Myocyte (in vitro differentiated cells): ENCODE measurements around the gene SAMHD1. TPM values are rescaled to one million over a fixed set of nuclear protein-coding genes. Genes with fewer than 3 reads are reported as not detected.
"Not testable (repeated sequence)": the region's sequence is repeated elsewhere in the genome, so short reads cannot be mapped to it uniquely, and the experiment has no call there.

Source experiments
- DNase-seq: peaks from one replicate; pipeline ENCODE4 v3.0.0-alpha.2; 2012; ENCODE audit warnings: low read depth
- total RNA-seq: library from RNA; depleted of rRNA; stranded (reverse); fragments of >200 nt; gene quantifications from 2 replicates; pipeline ENCODE4 v1.2.3, GENCODE V29; 2014

The SAMHD1 gene
- total RNA-seq, 1 donor from 2014 or later: 20.8 TPM

DNA sequence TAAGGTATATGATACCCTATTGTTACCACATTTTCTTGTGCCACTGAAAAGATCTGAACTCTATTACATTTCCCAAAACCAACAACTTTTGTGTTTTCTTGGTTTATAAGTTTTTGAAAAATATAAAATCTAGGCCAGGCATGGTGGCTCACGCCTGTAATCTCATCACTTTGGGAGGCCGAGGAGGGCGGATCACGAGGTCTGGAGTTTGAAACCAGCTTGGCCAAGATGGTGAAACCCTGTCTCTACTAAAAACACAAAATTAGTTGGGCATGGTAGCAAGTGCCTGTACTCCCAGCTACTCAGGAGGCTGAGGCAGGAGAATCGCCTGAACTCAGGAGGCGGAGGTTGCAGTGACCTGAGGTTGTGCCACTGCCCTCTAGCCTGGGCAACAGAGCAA lies 34.3 kb downstream of the SAMHD1 start:
- no peak for DNase-seq

DNA sequence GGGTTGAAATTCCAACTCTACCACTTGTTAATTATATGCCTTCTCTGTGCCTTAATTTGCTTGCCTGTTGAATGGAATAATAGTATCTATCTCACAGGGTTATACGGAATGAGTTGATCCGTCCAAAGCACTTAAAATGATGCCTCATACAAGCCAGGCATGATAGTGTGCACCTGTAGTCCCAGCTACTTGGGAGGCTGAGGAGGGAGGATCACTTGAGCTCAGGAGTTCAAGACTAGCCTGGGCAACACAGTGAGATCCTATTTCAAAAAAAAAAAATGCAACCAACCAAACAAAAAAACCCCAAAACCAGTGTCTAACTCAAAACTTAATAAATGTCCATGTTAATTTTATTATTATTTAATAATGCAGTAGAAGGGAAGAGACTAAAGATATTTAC lies 35.3 kb downstream of the SAMHD1 start:
- no peak for DNase-seq

DNA sequence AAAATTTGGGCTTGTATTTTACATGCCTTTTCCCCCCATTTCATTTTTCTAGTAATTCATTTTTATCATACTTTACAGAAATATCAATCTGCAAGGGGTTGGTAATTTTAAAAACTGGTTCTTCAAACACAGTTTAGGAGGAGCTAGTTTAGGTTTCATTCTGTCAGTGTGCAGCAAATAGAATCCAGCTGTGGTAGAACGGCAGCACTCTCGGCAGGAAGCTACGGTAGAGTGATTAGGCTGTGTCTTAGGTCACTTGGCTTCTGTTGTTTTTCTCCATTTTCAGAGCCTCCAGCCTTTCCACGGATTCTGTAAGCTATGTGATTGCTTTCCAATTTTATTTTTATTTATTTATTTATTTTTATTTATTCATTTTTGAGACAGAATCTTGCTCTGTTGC lies 42.9 kb downstream of the SAMHD1 start:
- DNase-seq: no peak

GRCh38 chr20:36906086-36906485 lies 45.4 kb downstream of the SAMHD1 start:
- not testable (repeated sequence) for DNase-seq

DNA sequence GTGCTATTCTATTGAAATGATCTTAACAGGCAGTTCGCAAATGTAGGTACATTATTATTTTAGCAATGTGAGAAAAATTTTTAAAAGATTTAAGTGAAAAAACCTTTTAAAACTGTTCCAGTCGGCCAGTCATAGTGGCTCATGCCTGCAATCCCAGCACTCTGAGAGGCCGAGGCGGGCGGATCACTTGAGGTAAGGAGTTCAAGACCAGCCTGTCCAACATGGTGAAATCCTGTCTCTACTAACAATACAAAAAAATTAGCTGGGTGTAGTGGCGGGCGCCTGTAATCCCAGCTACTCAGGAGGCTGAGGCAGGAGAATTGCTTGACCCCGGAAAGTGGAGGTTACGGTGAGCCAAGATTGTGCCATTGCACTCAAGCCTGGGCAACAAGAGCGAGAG lies 45.9 kb downstream of the SAMHD1 start:
- not testable (repeated sequence) for DNase-seq

GRCh38 chr20:36904690-36905089 lies 46.8 kb downstream of the SAMHD1 start:
- DNase-seq: no peak

GRCh38 chr20:36895036-36895435 lies 56.5 kb downstream of the SAMHD1 start:
- DNase-seq: no peak

DNA sequence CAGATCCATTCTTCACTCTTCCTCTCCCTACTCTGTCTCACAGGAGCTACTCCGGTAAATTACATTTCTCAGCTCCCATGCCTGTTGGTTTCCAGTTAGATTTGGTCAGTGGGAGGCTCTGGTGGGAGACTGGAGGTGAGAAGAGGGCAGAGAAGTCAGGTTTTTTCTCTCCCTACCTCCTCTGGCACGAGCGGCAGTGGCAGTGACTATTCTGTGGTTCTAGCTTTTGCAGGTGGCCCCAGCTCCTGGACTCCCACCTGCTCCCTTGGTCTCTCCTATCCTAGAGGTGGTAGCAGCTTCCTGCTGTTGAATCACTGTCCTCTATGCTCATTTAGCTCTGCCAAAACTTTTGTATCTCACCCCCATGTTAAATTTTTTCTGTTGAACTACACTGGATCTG lies 57.7 kb downstream of the SAMHD1 start:
- no peak for DNase-seq

- DNase-seq: no peak
Observed at GRCh38 chr20:36891211-36891610, 60.3 kb downstream of the SAMHD1 start.

DNA sequence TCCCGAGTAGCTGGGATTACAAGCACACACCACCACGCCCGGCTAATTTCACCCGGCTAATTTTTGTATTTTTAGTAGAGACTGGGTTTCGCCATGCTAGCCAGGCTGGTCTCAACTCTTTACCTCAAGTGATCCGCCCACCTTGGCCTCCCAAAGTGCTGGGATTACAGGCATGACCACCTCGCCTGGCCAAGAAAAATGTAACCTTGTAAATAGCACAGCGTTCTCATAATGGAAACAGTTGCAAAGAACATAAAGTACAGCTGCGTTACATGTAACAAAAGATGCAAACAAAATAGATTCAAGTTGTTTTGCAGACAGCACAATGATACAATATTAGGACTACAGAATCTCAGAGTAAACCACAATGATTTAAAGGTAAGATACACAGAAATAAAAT lies 60.9 kb downstream of the SAMHD1 start:
- no peak for DNase-seq

DNA sequence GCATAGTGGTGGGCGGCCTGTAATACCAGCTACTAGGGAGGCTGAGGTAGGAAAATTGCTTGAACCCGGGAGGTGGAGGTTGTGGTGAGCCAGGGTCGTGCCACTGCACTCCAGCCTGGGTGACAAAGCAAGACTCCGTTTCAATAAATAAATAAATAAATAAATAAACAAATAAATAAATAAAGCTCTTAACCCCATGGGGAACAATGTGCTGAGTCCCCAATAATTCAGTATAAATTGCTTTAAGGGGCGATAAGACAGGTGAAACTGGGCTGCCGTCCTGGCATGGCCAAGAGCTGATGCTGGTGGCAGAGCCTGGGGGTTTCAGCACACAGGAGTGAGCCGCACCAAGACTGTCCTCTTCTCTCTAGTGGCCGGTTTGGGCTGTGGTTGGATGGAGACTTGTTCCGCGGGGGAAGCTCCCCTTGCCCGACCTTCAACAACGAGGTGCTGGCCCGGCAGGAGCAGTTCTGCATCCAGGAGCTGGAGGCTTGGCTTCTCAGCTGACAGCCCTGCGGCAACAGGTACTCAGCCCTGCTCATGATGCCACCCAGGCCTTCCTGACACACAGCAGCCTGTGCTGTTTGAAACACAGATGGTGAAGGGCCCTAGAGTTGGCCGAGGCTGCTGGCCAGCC lies 62.5 kb downstream of the SAMHD1 start:
- no peak for DNase-seq

GRCh38 chr20:36887752-36888090 lies 63.8 kb downstream of the SAMHD1 start:
- no peak for DNase-seq

DNA sequence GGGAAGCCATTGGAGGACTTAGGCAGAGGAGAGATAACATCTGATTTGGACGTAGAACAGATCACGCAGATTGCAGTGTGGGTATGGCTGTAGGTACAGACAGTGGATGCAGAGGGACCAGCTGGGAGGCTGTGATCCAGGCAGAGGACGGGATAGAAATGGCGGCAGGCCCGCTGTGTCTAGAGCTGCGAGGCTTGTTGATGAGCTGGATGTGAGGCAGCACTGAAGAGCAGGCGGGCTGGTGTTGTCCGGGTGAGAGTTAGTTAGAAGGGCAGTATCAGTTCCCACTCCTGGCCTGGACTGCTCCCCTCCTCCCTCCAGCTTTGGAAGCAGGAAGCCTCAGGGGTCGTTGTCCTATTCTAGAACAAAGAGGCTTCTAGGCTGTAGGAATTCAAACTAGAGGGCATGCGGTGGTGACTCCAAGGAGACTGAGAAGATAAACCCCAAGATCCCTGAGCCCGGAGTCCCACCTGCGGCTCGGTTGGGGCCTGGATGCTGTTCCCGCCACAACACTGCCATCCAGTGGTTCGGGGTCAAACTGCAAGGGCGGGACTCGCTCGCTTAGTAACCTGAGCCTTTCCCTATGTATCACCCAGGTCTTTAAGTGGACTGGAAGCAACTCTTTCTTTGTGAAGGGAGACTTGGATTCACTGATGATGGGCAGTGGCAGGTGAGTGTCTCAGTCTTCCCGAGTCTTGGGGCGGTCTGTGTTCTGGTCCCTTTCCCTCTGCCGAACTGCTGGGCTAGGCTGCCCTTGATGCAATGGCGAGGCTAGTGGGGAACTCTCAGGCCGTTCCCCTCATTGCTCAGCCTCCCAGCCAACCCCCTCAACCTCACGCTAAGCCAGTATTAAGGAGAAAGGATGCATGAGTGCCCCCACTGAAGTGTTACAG lies 64.4 kb downstream of the SAMHD1 start:
- peak; percentile 81 for DNase-seq

- no peak for DNase-seq
Observed at GRCh38 chr20:36885356-36885755, 66.2 kb downstream of the SAMHD1 start.

DNA sequence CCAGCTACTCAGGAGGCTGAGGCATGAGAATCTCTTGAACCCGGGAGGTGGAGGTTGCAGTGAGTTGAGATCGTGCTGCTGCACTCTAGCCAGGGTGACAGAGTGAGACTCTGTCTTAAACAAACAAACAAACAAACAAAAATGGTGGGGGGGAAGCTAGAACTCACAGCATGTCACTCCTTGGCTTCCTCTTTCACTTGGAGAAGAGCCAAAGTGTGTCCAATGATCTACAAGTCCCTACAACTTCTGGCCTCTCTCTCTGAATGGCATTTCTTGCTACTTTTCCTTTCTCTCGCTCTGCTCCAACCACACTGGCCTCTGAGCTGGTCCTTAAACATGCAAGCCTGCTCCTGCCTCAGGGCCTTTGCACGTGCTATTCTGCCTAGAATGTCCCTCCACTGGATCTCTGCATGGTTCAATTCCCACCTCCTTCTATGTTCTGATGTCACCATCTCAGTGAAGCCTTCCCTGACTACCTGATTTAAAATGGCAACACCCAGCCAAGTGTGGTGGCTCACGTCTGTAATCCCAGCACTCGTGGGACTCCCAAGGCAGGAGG lies 67.5 kb downstream of the SAMHD1 start:
- no peak for DNase-seq

DNA sequence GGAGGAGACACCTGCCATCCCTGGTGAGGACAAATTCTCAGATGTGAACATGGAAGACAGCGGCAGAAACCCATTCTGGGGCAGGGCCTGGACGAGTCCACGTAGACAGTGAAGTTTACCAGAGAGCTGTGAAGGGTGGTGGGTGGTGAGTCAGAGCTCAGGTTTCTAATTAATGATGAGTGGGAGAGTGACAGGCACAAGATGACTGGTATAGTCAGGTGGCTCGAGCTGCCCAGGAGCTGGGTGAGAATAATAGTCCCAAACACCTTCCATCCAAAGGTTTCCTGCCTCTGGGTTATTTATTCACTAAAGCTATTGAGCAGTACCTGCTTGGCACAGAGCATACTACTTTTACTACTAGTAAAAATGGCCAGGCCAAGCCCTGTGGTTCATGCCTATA lies 69.6 kb downstream of the SAMHD1 start:
- peak; percentile 41 for DNase-seq

- DNase-seq: no peak
Observed at GRCh38 chr20:36881331-36881730, 70.2 kb downstream of the SAMHD1 start.

GRCh38 chr20:36880741-36881250 lies 70.7 kb downstream of the SAMHD1 start:
- DNase-seq: no peak

- no peak for DNase-seq
Observed at GRCh38 chr20:36878941-36879340, 72.6 kb downstream of the SAMHD1 start.

GRCh38 chr20:36876473-36876833 lies 75.1 kb downstream of the SAMHD1 start:
- DNase-seq: no peak

GRCh38 chr20:36875702-36876472 lies 75.6 kb downstream of the SAMHD1 start, which contains the start of gene TLDC2:
TLDC2 (plus strand) TSS chr20:36876138; CDS start chr20:36876175, 37 bp downstream.
- DNase-seq: no peak
